ENCODE measurements around the gene OXSR1. TPM values are rescaled to one million over a fixed set of nuclear protein-coding genes. Genes with fewer than 3 reads are reported as not detected.
A peak's percentile ranks its signal among the peaks of the same experiment; 100 is the strongest.

The OXSR1 gene
- total and polyA plus RNA-seq, 10 of the 15 experiments (the other 5 are each of a cell fraction or from before 2014, with no cell fraction given): 12.4 to 54.6 (median 35.7) TPM

- Histone ChIP-seq H3K4me2 (ENCODE audit: control insufficient read depth, insufficient read depth) (no peak overlapping the region), H3K79me2 (ENCODE audit: control insufficient read depth, insufficient read depth, low read length) (no peaks in the 10 kb centered on the region), H3K27me3 (replicated peaks in 1 of 2; ENCODE audit: control insufficient read depth in 2 of 2, insufficient read depth in 2 of 2, low read length in 1 of 2) (no peaks in the 10 kb centered on the region; a peak in 1 of 4 replicates), H3K36me3 (ENCODE audit: control insufficient read depth in 2 of 2, insufficient read depth in 2 of 2, low read length in 1 of 2) (peaks cover 0 to 11% of the 10 kb centered on the region in 2 experiments; a peak in 3 of 4 replicates), H3K9me3 (replicated peaks; ENCODE audit: control insufficient read depth, insufficient read depth, low read length) (no peaks in the 10 kb centered on the region), H3K4me3 (no peak overlapping the region), H3K4me1 (ENCODE audit: control insufficient read depth, insufficient read depth, low read length) (peaks cover 6% of the 10 kb centered on the region; the same call in 1 of the 2 replicates), H2AFZ (ENCODE audit: control insufficient read depth, low read depth, low read length) (no peak overlapping the region), H4K20me1 (ENCODE audit: control insufficient read depth, insufficient read depth) (no peaks in the 10 kb centered on the region), H3K27ac (ENCODE audit: control insufficient read depth, insufficient read depth) (no peak overlapping the region), H3K9ac (ENCODE audit: control insufficient read depth, insufficient read depth, low read length) (no peak overlapping the region)
- intact Hi-C loops (cut with micrococcal nuclease; ENCODE audit: unreplicated experiment): loop anchor here (1.0 to 5.0 kb wide), 5 partner anchors 119 to 362 kb away; partner anchors contain the start of genes SLC22A14 and XYLB
- SMC1A ChIA-PET (ENCODE audit: uncharacterized antibody, unreplicated experiment): interaction anchor here (1.0 to 4.0 kb wide), 4 partner anchors 15 to 183 kb away, joined by 3 to 20 read pairs (median 4); no protein-coding TSS in a partner anchor
- POLR2A ChIA-PET: interaction anchor here (0.6 kb wide), 1 partner anchor 252 kb away, joined by 3 read pairs; no protein-coding TSS in a partner anchor
- FAIRE-seq (peak; percentile 93), ATAC-seq (peak; percentile 92), DNase-seq (ENCODE audit: low read depth, low spot score) (peak; percentile 41)
- RAD21 ChIA-PET (ENCODE audit: unreplicated experiment): interaction anchor here (0.9 to 1.7 kb wide), 5 partner anchors 10 to 362 kb away, joined by 3 to 6 read pairs (median 3); no protein-coding TSS in a partner anchor
- no TSS peak for BruUV-seq (replicated peaks)
- CTCF ChIA-PET: interaction anchor here (0.8 to 5.7 kb wide), 15 partner anchors 10 to 403 kb away, joined by 3 to 42 read pairs (median 3); partner anchors contain the start of gene DLEC1
- 44% methylated on average over 11 of the region's 11 CpGs for WGBS (ENCODE audit: insufficient coverage, insufficient replicate concordance, low lambda C conversion rate, missing lambda C conversion rate)
- in situ Hi-C loops (cut with MboI): loop anchor here (5.0 kb wide), 1 partner anchor 364 kb away; no protein-coding TSS in a partner anchor
- peak; percentile 89 for TF ChIP-seq RAD21 (IDR thresholded peaks at IDR 0.05; ENCODE audit: insufficient read depth, low read depth, low read length)
- TF ChIP-seq POLR2AphosphoS5 (IDR thresholded peaks at IDR 0.05; ENCODE audit: low read length): peak; percentile 55; the same call in 1 of the 2 replicates
- TF ChIP-seq ZNF207 (IDR thresholded peaks at IDR 0.05; ENCODE audit: borderline replicate concordance): no peak
- no peak for TF ChIP-seq ZNF24 (IDR thresholded peaks at IDR 0.05)
- TF ChIP-seq MYC (IDR thresholded peaks at IDR 0.05; ENCODE audit: insufficient read depth, insufficient read length, insufficient replicate concordance, low read length, severe bottlenecking): no peak
- peak; percentile 39; the same call in 1 of the 2 replicates for TF ChIP-seq POLR2A (IDR thresholded peaks at IDR 0.05; ENCODE audit: low read depth, low read length)
- TF ChIP-seq SPI1 (IDR thresholded peaks at IDR 0.05; ENCODE audit: borderline replicate concordance, insufficient read depth, low read depth, low read length): no peak
- no peak for TF ChIP-seq GABPA (IDR thresholded peaks at IDR 0.05; ENCODE audit: low read depth)
- 0 out of 2 replicates have a peak, but pooled peaks have one; percentile 20 for TF ChIP-seq NR2F1 (conservative IDR thresholded peaks at IDR 0.05)
- no peak for TF ChIP-seq ZNF384 (IDR thresholded peaks at IDR 0.05; ENCODE audit: borderline replicate concordance, low read depth, low read length)
- TF ChIP-seq BACH1 (IDR thresholded peaks at IDR 0.05; ENCODE audit: borderline replicate concordance): 0 out of 2 replicates have a peak, but pooled peaks have one; percentile 42
- TF ChIP-seq SMARCA5 (IDR thresholded peaks at IDR 0.05): 0 out of 2 replicates have a peak, but pooled peaks have one; percentile 38
- TF ChIP-seq POU2F2 (IDR thresholded peaks at IDR 0.05; ENCODE audit: borderline replicate concordance, low read depth, low read length): peak; percentile 61; the same call in 1 of the 3 replicates
- no peak for TF ChIP-seq ATF2 (IDR thresholded peaks at IDR 0.05; ENCODE audit: low read length)
- TF ChIP-seq NRF1 (conservative IDR thresholded peaks at IDR 0.05; ENCODE audit: low read depth, low read length): no peak
- TF ChIP-seq EED (IDR thresholded peaks at IDR 0.05; ENCODE audit: low read depth): no peak
- TF ChIP-seq BHLHE40 (IDR thresholded peaks at IDR 0.05; ENCODE audit: borderline replicate concordance in 1 of 2, low read depth in 2 of 2, low read length in 1 of 2): peak; percentile 80 to 90; a peak in 3 of 4 replicates
- peak; percentile 75 for TF ChIP-seq SMC3 (IDR thresholded peaks at IDR 0.05; ENCODE audit: borderline replicate concordance, low read length)
- TF ChIP-seq STAT3 (IDR thresholded peaks at IDR 0.05; ENCODE audit: low read depth, low read length): no peak
- no peak for TF ChIP-seq KDM1A (IDR thresholded peaks at IDR 0.05; ENCODE audit: borderline replicate concordance)
- TF ChIP-seq DPF2 (IDR thresholded peaks at IDR 0.05): no peak
- TF ChIP-seq MAX (IDR thresholded peaks at IDR 0.05; ENCODE audit: low read depth, low read length): no peak
- peak; percentile 83; the same call in 1 of the 2 replicates for TF ChIP-seq HDGF (IDR thresholded peaks at IDR 0.05)
These were observed 47.5 kb upstream of the OXSR1 start for GRCh38 chr3:38117748-38118420.

Measured in GM12878 (cell line).